NCI-H1048 (cell line): ENCODE measurements around the gene MED22.
"Not testable (repeated sequence)": the region's sequence is repeated elsewhere in the genome, so short reads cannot be mapped to it uniquely, and the experiment has no call there.

Experiments
- DNase-seq: peaks from one replicate; lab custom pipeline; 2025; lab: John Stamatoyannopoulos, UW

Gene MED22

DNA sequence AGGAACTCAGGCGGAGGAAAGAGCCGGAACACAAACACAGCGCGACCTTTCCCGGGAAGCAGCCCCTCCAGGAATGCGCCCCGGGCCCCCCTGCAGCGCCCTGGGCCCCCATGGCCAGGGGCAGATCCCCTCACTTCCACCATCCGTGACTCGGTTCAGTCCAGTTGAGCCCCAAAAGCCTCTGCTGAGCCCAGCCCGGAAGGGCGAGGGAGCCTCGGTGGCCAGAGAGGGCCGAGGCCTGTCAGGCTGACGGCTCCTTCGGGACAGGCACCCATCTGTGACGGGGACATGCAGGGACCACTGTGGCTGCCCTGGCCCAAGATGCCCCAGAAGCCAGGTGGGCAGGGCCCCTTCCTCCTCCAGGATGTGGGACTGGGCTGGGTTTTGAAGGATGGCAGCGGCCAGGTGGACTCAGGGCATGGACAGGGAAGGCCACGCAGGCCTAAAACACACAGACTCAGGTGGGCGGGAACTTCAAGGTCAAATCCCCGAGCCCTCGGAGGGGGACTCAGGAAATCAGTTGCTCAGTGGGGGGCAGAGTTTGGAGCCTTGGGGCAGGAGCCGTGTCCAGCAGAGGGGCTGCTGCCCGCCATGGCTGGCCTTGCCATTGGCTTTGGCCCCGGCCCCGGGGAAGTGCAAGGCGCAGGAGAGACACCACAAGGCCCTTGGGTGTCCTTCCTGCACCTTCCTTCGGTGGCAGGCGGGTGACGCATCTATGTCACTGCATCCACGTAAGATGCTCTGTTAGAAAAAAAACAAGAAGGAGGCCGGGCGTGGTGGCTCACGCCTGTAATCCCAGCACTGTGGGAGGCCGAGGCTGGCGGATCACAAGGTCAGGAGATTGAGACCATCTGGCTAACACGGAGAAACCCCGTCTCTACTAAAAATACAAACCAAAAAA is 43.2 kb downstream of the MED22 start:
- no peak for DNase-seq

DNA sequence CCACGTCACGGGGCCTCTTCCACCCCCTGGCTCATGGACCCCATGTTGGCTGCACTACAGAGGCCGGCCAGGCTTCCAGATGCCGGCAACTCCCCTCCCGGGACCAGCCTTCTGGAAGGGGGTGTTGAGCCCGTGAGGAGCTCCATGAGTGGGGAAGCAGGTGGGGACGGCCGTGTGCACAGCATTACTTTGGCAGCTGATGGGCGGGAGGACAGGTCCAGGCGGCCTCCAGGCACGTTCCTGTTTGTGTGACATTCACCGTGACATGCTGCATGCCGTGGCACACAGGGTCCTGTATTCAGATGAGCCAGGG is 43.8 kb downstream of the MED22 start:
- DNase-seq = no peak

DNA sequence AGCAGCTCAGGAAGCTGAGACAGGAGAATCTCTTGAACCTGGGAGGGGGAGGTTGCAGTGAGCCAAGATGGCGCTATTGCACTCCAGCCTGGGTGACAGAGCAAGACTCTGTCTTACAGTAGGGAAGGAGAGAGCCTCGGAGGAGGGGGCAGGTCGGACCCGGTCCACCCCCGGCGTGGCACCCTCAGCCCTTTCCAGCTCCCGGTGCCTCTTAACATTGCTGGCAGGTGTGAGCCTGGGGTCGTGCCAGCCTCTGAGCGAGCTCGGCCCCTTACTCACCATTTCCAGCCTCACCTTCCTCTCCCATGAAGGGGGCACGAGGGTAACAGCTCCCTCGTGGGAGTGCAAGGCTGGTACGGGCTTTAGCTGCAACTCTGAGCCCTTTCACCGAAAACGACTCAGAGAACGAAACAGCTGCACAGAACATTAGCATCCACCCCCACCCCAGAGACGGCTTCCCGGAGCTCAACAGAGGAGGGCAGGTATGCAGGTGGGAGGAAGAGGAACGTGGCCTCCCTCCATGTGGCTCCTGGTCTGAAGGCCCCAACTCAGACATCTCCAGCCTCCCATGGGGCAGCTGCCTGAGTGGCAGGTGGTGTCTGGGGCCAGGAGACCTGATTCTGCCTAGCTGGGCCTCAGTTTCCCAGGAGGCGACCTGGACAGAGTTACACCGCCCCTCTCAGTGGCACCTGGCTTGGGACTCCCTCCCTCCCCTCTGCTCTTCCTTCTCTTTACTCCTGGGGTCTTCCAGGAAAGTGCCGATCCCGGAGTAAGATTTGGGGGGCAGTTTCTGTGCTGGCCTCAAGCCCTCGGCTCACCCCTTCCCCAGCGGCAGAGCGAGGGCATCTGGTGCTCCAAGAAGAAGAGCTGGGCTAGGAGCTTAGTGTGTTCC is 44.4 kb downstream of the MED22 start:
- no peak for DNase-seq

DNA sequence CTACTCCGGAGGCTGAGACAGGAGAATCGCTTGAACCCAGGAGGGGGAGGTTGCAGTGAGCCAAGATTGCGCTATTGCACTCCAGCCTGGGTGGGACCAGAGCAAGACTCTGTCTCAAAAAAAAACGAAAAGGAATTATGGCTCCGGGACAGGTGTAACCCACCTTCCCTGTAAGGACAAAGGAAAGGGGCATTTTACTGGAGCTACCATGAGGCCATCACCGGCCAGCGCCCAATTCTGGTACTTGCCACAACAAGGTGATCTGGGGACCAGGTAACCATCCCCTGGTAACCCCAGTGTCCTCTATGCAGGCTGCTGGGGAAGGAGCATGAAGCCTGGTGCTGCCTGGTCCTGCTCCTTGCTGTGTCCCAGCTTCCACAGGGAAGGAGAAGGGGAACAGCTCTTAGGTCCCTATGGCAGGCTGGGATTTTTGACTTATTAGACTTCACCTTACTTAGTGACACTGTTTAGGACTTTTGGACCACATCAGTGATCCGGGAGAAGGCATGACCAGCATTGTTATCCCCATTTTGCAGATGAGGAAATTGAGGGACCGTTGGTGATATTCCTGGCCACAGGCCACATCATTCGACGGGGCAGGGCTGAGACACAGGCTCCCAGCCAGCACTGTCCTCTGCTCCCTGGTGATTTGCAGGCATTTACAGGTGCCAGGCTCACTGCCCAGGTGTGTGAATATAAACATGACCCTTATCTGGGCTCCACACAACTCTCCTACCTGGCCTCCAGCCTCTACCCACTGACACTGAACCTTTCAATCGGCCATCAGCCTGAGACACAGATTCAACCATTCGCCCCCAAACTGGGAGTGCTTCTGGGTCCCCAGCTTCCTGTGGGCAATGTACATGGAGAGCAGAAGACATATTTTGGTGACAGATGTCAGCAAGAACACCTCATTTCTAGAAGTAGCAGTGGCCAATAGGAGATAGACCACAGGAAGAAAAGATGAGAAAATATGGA is 46.4 kb downstream of the MED22 start:
- no peak for DNase-seq

DNA sequence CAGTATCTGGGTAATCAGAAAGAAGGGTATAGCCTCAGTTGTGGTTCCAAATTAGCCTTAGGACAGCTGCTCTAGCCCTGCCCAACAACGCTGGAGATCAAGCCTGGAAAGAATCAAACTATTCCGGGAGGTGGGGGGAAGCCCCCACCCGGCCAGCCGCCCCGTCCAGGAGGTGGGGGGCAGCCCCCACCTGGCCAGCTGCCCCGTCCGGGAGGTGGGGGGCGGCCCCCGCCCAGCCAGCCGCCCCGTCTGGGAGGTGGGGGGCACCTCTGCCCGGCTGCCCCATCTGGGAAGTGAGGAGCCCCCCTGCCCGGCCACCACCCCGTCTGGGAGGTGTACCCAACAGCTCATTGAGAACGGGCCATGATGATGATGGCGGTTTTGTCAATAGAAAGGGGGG is 47.9 kb downstream of the MED22 start:
- not testable (repeated sequence) for DNase-seq

DNA sequence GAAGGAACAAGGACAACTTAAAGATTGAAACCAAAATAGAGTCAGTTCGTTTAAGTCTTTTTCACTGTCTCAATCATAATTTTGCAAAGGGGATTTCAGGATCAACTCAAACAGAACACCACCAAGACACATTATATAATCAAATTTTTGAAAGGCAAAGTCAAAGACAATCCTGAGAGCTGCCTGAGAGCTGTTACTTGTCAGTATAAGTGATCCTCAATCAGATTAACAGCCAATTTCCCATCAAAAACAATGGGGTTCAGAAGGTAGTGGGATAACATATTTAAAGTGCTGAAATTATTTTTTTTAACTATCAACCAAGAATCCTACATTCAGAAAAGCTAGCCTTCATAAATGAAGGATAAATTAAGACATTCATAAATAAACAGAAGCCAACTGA is 53.7 kb downstream of the MED22 start:
- no peak for DNase-seq

DNA sequence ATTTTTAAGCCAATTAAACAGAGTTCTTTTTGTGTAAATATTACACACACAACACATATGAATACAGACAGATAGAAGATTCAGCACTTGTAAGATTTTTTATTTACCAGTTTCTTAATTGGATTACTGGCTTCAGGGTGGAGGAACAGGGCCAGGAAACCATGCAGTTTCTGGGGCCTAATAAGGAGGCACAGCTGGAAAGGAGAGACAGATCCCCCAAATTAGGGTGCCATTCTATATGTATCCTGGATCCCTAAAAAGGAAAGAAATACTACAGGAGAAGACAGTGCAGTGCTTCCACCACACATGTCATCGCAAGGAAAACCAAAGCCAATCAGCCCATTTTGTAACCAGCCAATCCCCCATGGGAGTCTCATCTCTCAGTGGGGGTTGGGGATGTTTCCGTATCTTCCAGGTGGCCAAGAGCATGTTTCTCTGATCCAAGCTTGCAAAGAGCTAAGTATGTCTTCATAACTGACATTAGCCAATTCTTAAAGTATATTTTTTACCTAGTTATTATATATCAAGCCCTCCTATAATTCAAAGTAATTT is 57.1 kb downstream of the MED22 start:
- DNase-seq = no peak
